ENCODE results near the gene ATP2B2.

ATP2B2 gene

DNA sequence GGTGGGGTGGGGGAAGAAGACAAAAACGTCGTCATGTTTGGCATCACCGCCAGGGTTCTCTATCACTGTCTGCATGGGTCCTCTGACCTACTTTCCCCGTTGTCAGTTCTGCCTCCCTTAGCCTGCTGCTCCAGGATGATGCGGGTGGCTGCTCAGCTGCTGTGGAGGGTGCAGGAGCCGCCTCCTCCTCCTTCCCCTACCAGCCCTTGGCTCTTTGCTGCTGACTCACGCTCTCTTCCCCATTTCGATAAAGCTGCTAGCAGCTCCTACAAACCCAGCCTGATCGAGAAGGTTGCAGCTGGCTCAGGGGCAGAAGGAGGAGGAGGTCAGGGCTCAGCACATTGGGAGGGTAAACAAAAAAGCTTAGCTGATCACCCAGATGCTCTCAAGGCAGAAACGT is 135.0 kb downstream of the ATP2B2 start:
- peak; percentile 84 to 87 for DNase-seq
- Histone ChIP-seq H3K23ac (ENCODE audit: low read length) (no peak overlapping the region), H3K9me3 (ENCODE audit: insufficient read depth, low read depth, low read length) (peaks cover 9% of the 10 kb centered on the region), H3K9ac (ENCODE audit: low read length) (no peak overlapping the region), H3K36me3 (ENCODE audit: control insufficient read depth in 1 of 2, insufficient read depth in 2 of 2, low read length in 2 of 2) (no peaks in the 10 kb centered on the region), H3K4me2 (ENCODE audit: low read length) (no peak overlapping the region), H2AK5ac (ENCODE audit: low read length) (no peak overlapping the region), H3K18ac (ENCODE audit: low read length) (no peak overlapping the region), H4K12ac (ENCODE audit: low read depth, low read length) (no peak overlapping the region), H2BK5ac (ENCODE audit: low read depth, low read length, poor library complexity) (no peak overlapping the region), H3K4me3 (ENCODE audit: low read depth, low read length) (no peak overlapping the region), H4K8ac (ENCODE audit: low read depth, low read length) (no peak overlapping the region), H3K27me3 (ENCODE audit: insufficient read depth, low read length) (peaks cover 2% of the 10 kb centered on the region), H2AFZ (ENCODE audit: insufficient read depth, low read length, poor library complexity) (no peak overlapping the region), H3K79me2 (ENCODE audit: control insufficient read depth, insufficient read depth, low read length, poor library complexity) (no peaks in the 10 kb centered on the region), H3K4me1 (ENCODE audit: control insufficient read depth in 1 of 2, insufficient read depth in 2 of 2, low read length in 2 of 2) (no peaks in the 10 kb centered on the region), H3K14ac (ENCODE audit: low read length) (no peak overlapping the region), H2BK12ac (ENCODE audit: low read length) (no peak overlapping the region), H3K79me1 (ENCODE audit: low read length) (no peaks in the 10 kb centered on the region), H3K4ac (ENCODE audit: low read depth, low read length) (no peak overlapping the region), H2BK120ac (ENCODE audit: insufficient read depth, low read length, poor library complexity) (no peak overlapping the region), H3K27ac (ENCODE audit: low read depth, low read length) (no peak overlapping the region), H4K91ac (ENCODE audit: low read depth, low read length) (no peak overlapping the region)
- no CpG with 5 or more reads among the region's 10 CpGs for WGBS (ENCODE audit: extremely low coverage, insufficient coverage, insufficient read length)

DNA sequence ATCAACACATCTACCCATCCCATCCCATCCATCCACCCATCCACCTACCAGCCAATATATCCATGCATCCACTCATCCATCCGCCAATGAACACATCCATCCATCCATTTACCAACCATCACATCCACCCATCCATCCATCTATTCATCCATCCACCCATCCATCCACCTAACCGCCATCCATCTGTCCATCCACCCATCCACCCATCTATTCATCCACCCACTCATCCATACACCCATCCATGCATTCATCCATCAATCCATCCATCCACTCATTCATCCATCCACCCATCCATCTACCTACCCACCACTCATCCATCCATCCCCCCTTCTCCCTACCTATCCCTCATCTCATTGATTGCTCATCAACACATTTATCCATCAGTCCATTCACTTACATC is 136.9 kb downstream of the ATP2B2 start:
- H3K18ac ChIP-seq (ENCODE audit: low read length) = no peak overlapping the region
- H3K4me2 ChIP-seq (ENCODE audit: low read length) = no peak overlapping the region
- no peak for DNase-seq
- H3K4me3 ChIP-seq (ENCODE audit: low read depth, low read length) = no peak overlapping the region
- peaks cover 10% of the 10 kb centered on the region for H3K9me3 ChIP-seq (ENCODE audit: insufficient read depth, low read depth, low read length)
- H2BK12ac ChIP-seq (ENCODE audit: low read length) = no peak overlapping the region
- H3K23ac ChIP-seq (ENCODE audit: low read length) = no peak overlapping the region
- H2BK5ac ChIP-seq (ENCODE audit: low read depth, low read length, poor library complexity) = no peak overlapping the region
- no peak overlapping the region for H3K14ac ChIP-seq (ENCODE audit: low read length)
- H3K9ac ChIP-seq (ENCODE audit: low read length) = no peak overlapping the region
- no peak overlapping the region for H3K27ac ChIP-seq (ENCODE audit: low read depth, low read length)
- no CpG with 5 or more reads among the region's 2 CpGs for WGBS (ENCODE audit: extremely low coverage, insufficient coverage, insufficient read length)
- no peaks in the 10 kb centered on the region for H3K36me3 ChIP-seq (ENCODE audit: control insufficient read depth in 1 of 2, insufficient read depth in 2 of 2, low read length in 2 of 2)
- H4K12ac ChIP-seq (ENCODE audit: low read depth, low read length) = no peak overlapping the region
- H3K4ac ChIP-seq (ENCODE audit: low read depth, low read length) = no peak overlapping the region
- no peak overlapping the region for H4K8ac ChIP-seq (ENCODE audit: low read depth, low read length)
- H2AFZ ChIP-seq (ENCODE audit: insufficient read depth, low read length, poor library complexity) = no peak overlapping the region
- H3K79me2 ChIP-seq (ENCODE audit: control insufficient read depth, insufficient read depth, low read length, poor library complexity) = no peaks in the 10 kb centered on the region
- H3K79me1 ChIP-seq (ENCODE audit: low read length) = no peaks in the 10 kb centered on the region
- no peak overlapping the region for H4K91ac ChIP-seq (ENCODE audit: low read depth, low read length)
- no peak overlapping the region for H2BK120ac ChIP-seq (ENCODE audit: insufficient read depth, low read length, poor library complexity)
- H3K4me1 ChIP-seq (ENCODE audit: control insufficient read depth in 1 of 2, insufficient read depth in 2 of 2, low read length in 2 of 2) = no peaks in the 10 kb centered on the region
- H3K27me3 ChIP-seq (ENCODE audit: insufficient read depth, low read length) = no peaks in the 10 kb centered on the region
- H2AK5ac ChIP-seq (ENCODE audit: low read length) = no peak overlapping the region

DNA sequence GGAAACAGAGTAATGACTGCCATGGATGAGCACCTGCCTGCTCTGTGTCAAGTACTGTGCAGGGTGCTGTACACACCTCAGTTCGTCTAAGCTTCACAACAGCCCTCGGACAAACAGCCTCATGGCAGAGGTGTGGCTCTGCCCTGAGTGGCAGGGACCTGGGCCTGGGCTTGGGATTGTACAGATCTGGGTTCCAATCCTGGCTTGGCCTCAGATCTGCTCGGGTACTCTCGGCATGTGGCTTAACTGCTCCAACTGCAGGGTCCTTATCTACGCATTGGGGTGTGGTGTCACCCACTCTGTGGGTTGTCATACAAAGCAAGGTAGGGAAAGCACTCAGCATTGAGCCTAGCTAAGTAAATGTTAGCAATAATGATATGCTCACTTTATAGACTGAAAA is 137.9 kb downstream of the ATP2B2 start:
- H3K4me2 ChIP-seq (ENCODE audit: low read length) = no peak overlapping the region
- H3K27ac ChIP-seq (ENCODE audit: low read depth, low read length) = no peak overlapping the region
- no peak overlapping the region for H4K12ac ChIP-seq (ENCODE audit: low read depth, low read length)
- H2AFZ ChIP-seq (ENCODE audit: insufficient read depth, low read length, poor library complexity) = no peak overlapping the region
- no peak overlapping the region for H3K4me3 ChIP-seq (ENCODE audit: low read depth, low read length)
- H3K14ac ChIP-seq (ENCODE audit: low read length) = no peak overlapping the region
- peak overlapping the region; percentile 45 for H3K9ac ChIP-seq (ENCODE audit: low read length)
- no peaks in the 10 kb centered on the region for H3K27me3 ChIP-seq (ENCODE audit: insufficient read depth, low read length)
- no peaks in the 10 kb centered on the region for H3K36me3 ChIP-seq (ENCODE audit: control insufficient read depth in 1 of 2, insufficient read depth in 2 of 2, low read length in 2 of 2)
- no peak overlapping the region for H4K91ac ChIP-seq (ENCODE audit: low read depth, low read length)
- no peak overlapping the region for H4K8ac ChIP-seq (ENCODE audit: low read depth, low read length)
- H3K4me1 ChIP-seq (ENCODE audit: control insufficient read depth in 1 of 2, insufficient read depth in 2 of 2, low read length in 2 of 2) = no peaks in the 10 kb centered on the region
- no peak overlapping the region for H2AK5ac ChIP-seq (ENCODE audit: low read length)
- H3K4ac ChIP-seq (ENCODE audit: low read depth, low read length) = no peak overlapping the region
- H2BK12ac ChIP-seq (ENCODE audit: low read length) = no peak overlapping the region
- no peak overlapping the region for H3K18ac ChIP-seq (ENCODE audit: low read length)
- no peak overlapping the region for H2BK5ac ChIP-seq (ENCODE audit: low read depth, low read length, poor library complexity)
- H3K9me3 ChIP-seq (ENCODE audit: insufficient read depth, low read depth, low read length) = peaks cover 12% of the 10 kb centered on the region
- H2BK120ac ChIP-seq (ENCODE audit: insufficient read depth, low read length, poor library complexity) = no peak overlapping the region
- no peaks in the 10 kb centered on the region for H3K79me2 ChIP-seq (ENCODE audit: control insufficient read depth, insufficient read depth, low read length, poor library complexity)
- no CpG with 5 or more reads among the region's 5 CpGs for WGBS (ENCODE audit: extremely low coverage, insufficient coverage, insufficient read length)
- H3K79me1 ChIP-seq (ENCODE audit: low read length) = no peaks in the 10 kb centered on the region
- H3K23ac ChIP-seq (ENCODE audit: low read length) = peak overlapping the region; percentile 35
- DNase-seq = no peak

DNA sequence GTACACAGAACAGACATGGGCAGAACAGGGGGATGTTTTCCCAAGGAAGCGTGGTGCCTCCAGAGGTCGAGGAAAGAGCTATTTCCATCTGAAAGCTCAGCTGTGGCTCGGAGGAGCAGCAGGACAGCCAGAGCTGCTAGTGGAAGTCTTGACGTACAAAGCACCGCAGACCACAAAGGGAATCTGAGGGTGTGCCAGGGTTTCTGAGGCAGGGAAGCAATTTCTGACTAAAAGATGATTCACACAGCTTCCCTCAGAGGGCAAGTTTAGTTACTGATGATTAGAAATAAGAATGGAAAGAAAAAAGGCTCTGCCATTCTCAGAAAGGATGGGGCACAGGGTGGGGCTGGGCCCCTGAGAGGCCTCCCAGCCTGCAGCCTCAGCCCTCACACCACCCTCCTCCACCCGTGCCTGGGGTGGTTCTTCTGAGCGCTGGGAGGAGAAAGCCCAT is 138.7 kb downstream of the ATP2B2 start:
- H2BK120ac ChIP-seq (ENCODE audit: insufficient read depth, low read length, poor library complexity) = no peak overlapping the region
- H3K9me3 ChIP-seq (ENCODE audit: insufficient read depth, low read depth, low read length) = peaks cover 12% of the 10 kb centered on the region
- H3K4ac ChIP-seq (ENCODE audit: low read depth, low read length) = no peak overlapping the region
- H3K9ac ChIP-seq (ENCODE audit: low read length) = no peak overlapping the region
- no peaks in the 10 kb centered on the region for H3K36me3 ChIP-seq (ENCODE audit: control insufficient read depth in 1 of 2, insufficient read depth in 2 of 2, low read length in 2 of 2)
- H3K27me3 ChIP-seq (ENCODE audit: insufficient read depth, low read length) = no peaks in the 10 kb centered on the region
- no peak overlapping the region for H3K23ac ChIP-seq (ENCODE audit: low read length)
- H3K27ac ChIP-seq (ENCODE audit: low read depth, low read length) = no peak overlapping the region
- H3K4me2 ChIP-seq (ENCODE audit: low read length) = no peak overlapping the region
- H3K79me1 ChIP-seq (ENCODE audit: low read length) = no peaks in the 10 kb centered on the region
- H2BK5ac ChIP-seq (ENCODE audit: low read depth, low read length, poor library complexity) = no peak overlapping the region
- H4K91ac ChIP-seq (ENCODE audit: low read depth, low read length) = no peak overlapping the region
- H3K4me1 ChIP-seq (ENCODE audit: control insufficient read depth in 1 of 2, insufficient read depth in 2 of 2, low read length in 2 of 2) = no peaks in the 10 kb centered on the region
- no peak overlapping the region for H4K12ac ChIP-seq (ENCODE audit: low read depth, low read length)
- no peaks in the 10 kb centered on the region for H3K79me2 ChIP-seq (ENCODE audit: control insufficient read depth, insufficient read depth, low read length, poor library complexity)
- DNase-seq = no peak
- no peak overlapping the region for H3K4me3 ChIP-seq (ENCODE audit: low read depth, low read length)
- no peak overlapping the region for H2AFZ ChIP-seq (ENCODE audit: insufficient read depth, low read length, poor library complexity)
- H3K18ac ChIP-seq (ENCODE audit: low read length) = no peak overlapping the region
- no peak overlapping the region for H3K14ac ChIP-seq (ENCODE audit: low read length)
- WGBS (ENCODE audit: extremely low coverage, insufficient coverage, insufficient read length) = no CpG with 5 or more reads among the region's 7 CpGs
- no peak overlapping the region for H2BK12ac ChIP-seq (ENCODE audit: low read length)
- no peak overlapping the region for H4K8ac ChIP-seq (ENCODE audit: low read depth, low read length)
- no peak overlapping the region for H2AK5ac ChIP-seq (ENCODE audit: low read length)
